GM21367 (cell line): ENCODE measurements around the gene IL22RA1.

ENCODE experiments used
- ATAC-seq: cut with Tn5 transposase; IDR thresholded peaks from one replicate; pipeline ENCODE4 v1.9.1; 2021; ENCODE audit not compliant: unreplicated experiment

IL22RA1 gene

GRCh38 chr1:24080131-24080530, 62.8 kb downstream of the IL22RA1 start:
- no peak for ATAC-seq

- no peak for ATAC-seq
These were observed 65.5 kb downstream of the IL22RA1 start for GRCh38 chr1:24077278-24077978.

GRCh38 chr1:24075946-24076345, 67.0 kb downstream of the IL22RA1 start:
- no peak for ATAC-seq

GRCh38 chr1:24075590-24075854, 67.4 kb downstream of the IL22RA1 start:
- ATAC-seq: no peak

- ATAC-seq: no peak
These were observed 67.9 kb downstream of the IL22RA1 start for GRCh38 chr1:24074817-24075589.

- no peak for ATAC-seq
These were observed 68.7 kb downstream of the IL22RA1 start for GRCh38 chr1:24074196-24074595.

GRCh38 chr1:24071941-24072340, 71.0 kb downstream of the IL22RA1 start:
- no peak for ATAC-seq

- no peak for ATAC-seq
These were observed 72.0 kb downstream of the IL22RA1 start for GRCh38 chr1:24070821-24071393.

GRCh38 chr1:24069817-24070216, 73.1 kb downstream of the IL22RA1 start:
- ATAC-seq: no peak
